ENCODE measurements around the gene PJVK. TPM values are rescaled to one million over a fixed set of nuclear protein-coding genes. Genes with fewer than 3 reads are reported as not detected.
A peak's percentile ranks its signal among the peaks of the same experiment; 100 is the strongest.
"Not testable (repeated sequence)": the region's sequence is repeated elsewhere in the genome, so short reads cannot be mapped to it uniquely, and the experiment has no call there.

PJVK gene
- total RNA-seq, 1 donor from 2014 or later = 2.0 TPM

DNA sequence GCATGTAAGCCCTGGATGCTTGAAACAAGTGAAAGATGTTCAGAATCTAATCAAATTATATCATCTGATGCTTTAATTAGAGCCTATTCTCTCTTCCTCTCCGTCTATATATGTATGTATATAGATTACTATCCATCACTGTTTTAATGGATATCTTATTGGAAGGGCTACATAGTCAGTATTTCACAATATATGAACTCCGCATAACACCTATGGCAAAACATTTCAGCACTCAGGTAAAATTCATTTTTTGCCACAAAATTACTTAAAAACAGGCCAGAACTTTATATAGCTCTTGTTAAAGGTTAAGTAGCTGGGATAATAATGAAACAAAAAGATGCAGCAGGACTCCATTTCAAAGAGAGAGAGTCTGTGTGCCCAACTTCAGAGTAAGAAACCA, 1.2 kb downstream of the PJVK start:
- Mint-ChIP-seq H3K36me3 (ENCODE audit: unreplicated experiment) (no peaks in the 10 kb centered on the region), H3K4me1 (ENCODE audit: low read depth, unreplicated experiment) (peaks cover 18% of the 10 kb centered on the region), H3K27me3 (ENCODE audit: unreplicated experiment) (peaks cover 3% of the 10 kb centered on the region), H3K9me3 (ENCODE audit: unreplicated experiment) (peaks cover 5% of the 10 kb centered on the region), H3K27ac (ENCODE audit: unreplicated experiment) (peak overlapping the region; percentile 100), H3K4me3 (ENCODE audit: unreplicated experiment) (peak overlapping the region; percentile 53)
- no peak for TF ChIP-seq CTCF (IDR thresholded peaks at IDR 0.05; ENCODE audit: partially characterized antibody, unreplicated experiment)
- DNase-seq = no peak

DNA sequence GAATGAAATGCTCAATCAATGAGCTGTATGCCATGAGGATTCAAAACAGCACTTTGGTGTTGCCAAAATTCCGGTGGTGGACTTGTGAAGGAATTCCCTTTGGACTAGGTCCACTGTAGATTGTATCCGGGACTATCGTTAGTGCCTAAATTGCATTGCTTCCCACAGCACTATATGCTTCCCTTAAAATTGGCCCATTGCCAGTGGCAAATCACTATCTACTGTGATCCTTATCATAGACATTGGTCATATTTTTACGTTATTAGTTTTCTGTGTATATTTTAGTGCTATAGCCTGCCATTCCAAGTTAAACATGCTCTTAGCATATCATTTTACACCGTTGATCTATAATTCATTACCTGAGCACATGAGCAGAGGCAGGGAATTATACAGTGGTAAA, 1.7 kb downstream of the PJVK start:
- Mint-ChIP-seq H3K27ac (ENCODE audit: unreplicated experiment) (no peak overlapping the region), H3K36me3 (ENCODE audit: unreplicated experiment) (no peaks in the 10 kb centered on the region), H3K27me3 (ENCODE audit: unreplicated experiment) (peaks cover 3% of the 10 kb centered on the region), H3K9me3 (ENCODE audit: unreplicated experiment) (peaks cover 5% of the 10 kb centered on the region), H3K4me1 (ENCODE audit: low read depth, unreplicated experiment) (peaks cover 18% of the 10 kb centered on the region), H3K4me3 (ENCODE audit: unreplicated experiment) (no peak overlapping the region)
- no peak for TF ChIP-seq CTCF (IDR thresholded peaks at IDR 0.05; ENCODE audit: partially characterized antibody, unreplicated experiment)
- DNase-seq = no peak

GRCh38 chr2:178455947-178456346, 4.8 kb downstream of the PJVK start:
- Mint-ChIP-seq H3K4me1 (ENCODE audit: low read depth, unreplicated experiment) (peaks cover 7% of the 10 kb centered on the region), H3K9me3 (ENCODE audit: unreplicated experiment) (peaks cover 5% of the 10 kb centered on the region), H3K27ac (ENCODE audit: unreplicated experiment) (no peak overlapping the region), H3K27me3 (ENCODE audit: unreplicated experiment) (peaks cover 3% of the 10 kb centered on the region), H3K36me3 (ENCODE audit: unreplicated experiment) (no peaks in the 10 kb centered on the region), H3K4me3 (ENCODE audit: unreplicated experiment) (no peak overlapping the region)
- DNase-seq = no peak
- TF ChIP-seq CTCF (IDR thresholded peaks at IDR 0.05; ENCODE audit: partially characterized antibody, unreplicated experiment) = no peak

GRCh38 chr2:178457390-178457886, 6.3 kb downstream of the PJVK start:
- no peak for DNase-seq
- H3K4me3 Mint-ChIP-seq (ENCODE audit: unreplicated experiment) = no peak overlapping the region
- no peak overlapping the region for H3K27ac Mint-ChIP-seq (ENCODE audit: unreplicated experiment)
- no peak for TF ChIP-seq CTCF (IDR thresholded peaks at IDR 0.05; ENCODE audit: partially characterized antibody, unreplicated experiment)
- no peaks in the 10 kb centered on the region for H3K36me3 Mint-ChIP-seq (ENCODE audit: unreplicated experiment)
- peaks cover 1% of the 10 kb centered on the region for H3K4me1 Mint-ChIP-seq (ENCODE audit: low read depth, unreplicated experiment)
- H3K9me3 Mint-ChIP-seq (ENCODE audit: unreplicated experiment) = no peaks in the 10 kb centered on the region
- H3K27me3 Mint-ChIP-seq (ENCODE audit: unreplicated experiment) = no peaks in the 10 kb centered on the region

- peaks cover 2% of the 10 kb centered on the region for H3K4me1 Mint-ChIP-seq (ENCODE audit: low read depth, unreplicated experiment)
- H3K9me3 Mint-ChIP-seq (ENCODE audit: unreplicated experiment) = no peaks in the 10 kb centered on the region
- H3K4me3 Mint-ChIP-seq (ENCODE audit: unreplicated experiment) = no peak overlapping the region
- H3K27ac Mint-ChIP-seq (ENCODE audit: unreplicated experiment) = no peak overlapping the region
- H3K36me3 Mint-ChIP-seq (ENCODE audit: unreplicated experiment) = peaks cover 6% of the 10 kb centered on the region
- no peak for TF ChIP-seq CTCF (IDR thresholded peaks at IDR 0.05; ENCODE audit: partially characterized antibody, unreplicated experiment)
- DNase-seq = no peak
- H3K27me3 Mint-ChIP-seq (ENCODE audit: unreplicated experiment) = no peaks in the 10 kb centered on the region
Observed at GRCh38 chr2:178469219-178469849, 18.2 kb downstream of the PJVK start.

GRCh38 chr2:178471313-178471712, 20.1 kb downstream of the PJVK start:
- H3K27ac Mint-ChIP-seq (ENCODE audit: unreplicated experiment); H3K27me3 Mint-ChIP-seq (ENCODE audit: unreplicated experiment); H3K36me3 Mint-ChIP-seq (ENCODE audit: unreplicated experiment); H3K4me3 Mint-ChIP-seq (ENCODE audit: unreplicated experiment); H3K9me3 Mint-ChIP-seq (ENCODE audit: unreplicated experiment); DNase-seq; H3K4me1 Mint-ChIP-seq (ENCODE audit: low read depth, unreplicated experiment): not testable (repeated sequence)

All from glutamatergic neuron (in vitro differentiated cells).